NCI-H1417 (cell line): ENCODE results near the gene RMI1.
A peak's percentile ranks its signal among the peaks of the same experiment; 100 is the strongest.
"Not testable (repeated sequence)": the region's sequence is repeated elsewhere in the genome, so short reads cannot be mapped to it uniquely, and the experiment has no call there.

Experiments
- DNase-seq, 3 experiments: peaks; one replicate each; lab custom pipeline; 2025; lab: John Stamatoyannopoulos, UW

RMI1 gene

DNA sequence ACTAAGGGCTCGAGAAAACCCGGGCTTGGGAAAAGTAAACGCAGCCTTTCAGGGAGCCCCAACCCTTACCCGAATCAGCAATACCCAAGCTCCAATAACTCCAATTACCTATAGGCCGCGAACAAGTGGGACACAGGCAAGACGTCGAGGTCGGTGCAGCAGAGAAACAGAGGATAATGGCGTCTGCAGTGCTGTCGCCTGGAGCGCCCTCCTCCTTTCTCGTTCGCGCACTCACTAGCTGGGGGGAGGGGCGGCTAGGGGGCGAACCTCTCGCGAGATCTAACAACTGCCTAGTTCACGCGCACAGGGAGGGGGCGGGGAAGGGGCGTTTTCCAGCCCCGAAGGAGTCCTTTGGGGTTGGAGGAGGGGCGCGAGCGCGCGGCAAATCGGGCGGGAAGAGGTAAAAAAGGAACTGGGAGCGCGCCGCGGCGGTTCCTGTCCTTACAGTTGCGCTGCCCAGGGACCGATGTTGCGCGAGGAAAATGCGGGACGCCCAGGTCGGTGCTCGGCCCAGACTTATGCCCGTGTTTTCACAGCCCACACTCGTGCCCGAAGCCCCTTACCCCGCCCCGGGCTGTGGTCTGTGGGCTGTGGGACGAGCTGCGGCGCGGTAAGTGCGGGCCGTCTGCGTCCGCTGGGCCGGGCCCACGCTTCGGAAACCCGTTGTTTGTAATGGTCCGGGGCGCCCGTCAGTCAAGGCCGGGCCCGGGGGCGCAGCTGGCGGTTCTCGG is at the start of gene RMI1:
Gene RMI1, plus strand, starts transcription at position 411 of the 731 bp plus-strand sequence. CDS start 20,182 bp downstream, outside the sequence.
- peak; percentile 97 to 100 (median 100) for DNase-seq

DNA sequence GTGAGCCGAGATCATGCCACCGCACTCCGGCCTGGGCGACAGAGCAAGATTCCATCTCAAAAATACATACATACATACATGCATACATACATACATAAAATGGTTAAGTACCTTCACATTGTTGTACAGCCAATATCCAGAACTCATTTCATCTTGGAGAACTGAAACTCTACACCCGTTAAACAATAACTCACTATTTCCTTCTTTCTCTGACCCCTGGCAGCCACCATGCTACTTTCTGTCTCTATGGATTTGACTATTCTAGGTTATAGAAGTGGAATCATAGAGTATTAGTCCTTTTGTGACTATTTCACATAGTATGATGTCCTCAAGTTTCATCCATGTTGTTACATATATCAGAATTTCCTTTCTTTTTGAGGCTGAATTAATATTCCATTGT is 49.7 kb upstream of the RMI1 start:
- no peak for DNase-seq

DNA sequence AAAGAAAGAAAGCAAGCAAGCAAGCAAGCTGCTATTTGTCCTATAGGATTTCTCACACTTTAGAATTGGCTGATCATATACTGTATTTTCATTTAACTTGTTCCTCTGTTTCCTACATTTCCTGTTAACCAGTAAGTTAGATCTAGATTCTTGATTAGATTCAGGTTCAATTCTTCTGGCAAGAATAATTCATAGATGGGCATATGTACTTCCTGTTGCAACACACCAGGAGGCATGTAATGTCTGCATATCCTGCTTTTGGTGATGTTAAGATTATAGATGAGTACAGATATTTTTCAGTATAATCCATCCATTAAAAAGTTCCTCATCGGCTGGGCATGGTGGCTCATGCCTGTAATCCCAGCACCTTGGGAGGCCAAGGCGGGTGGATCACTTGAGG is 48.6 kb upstream of the RMI1 start:
- no peak for DNase-seq

DNA sequence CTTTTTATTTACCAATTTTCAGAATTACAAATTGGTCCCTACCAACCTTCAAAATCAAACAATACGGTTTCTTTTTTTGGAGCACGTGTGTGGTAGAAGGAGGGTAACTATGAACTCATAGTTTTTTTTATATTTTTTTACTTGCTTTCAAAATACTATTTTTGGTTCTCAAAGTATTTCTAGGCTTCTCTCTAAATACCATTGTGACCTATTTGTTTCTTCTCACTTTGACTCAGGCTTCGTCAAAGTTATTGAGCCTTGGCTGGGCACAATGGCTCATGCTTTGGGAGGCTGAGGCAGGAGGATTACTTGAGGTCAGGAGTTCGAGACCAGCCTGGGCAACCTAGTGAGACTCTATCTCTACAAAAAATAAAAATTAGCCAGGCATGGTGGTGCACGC is 47.8 kb upstream of the RMI1 start:
- no peak for DNase-seq

DNA sequence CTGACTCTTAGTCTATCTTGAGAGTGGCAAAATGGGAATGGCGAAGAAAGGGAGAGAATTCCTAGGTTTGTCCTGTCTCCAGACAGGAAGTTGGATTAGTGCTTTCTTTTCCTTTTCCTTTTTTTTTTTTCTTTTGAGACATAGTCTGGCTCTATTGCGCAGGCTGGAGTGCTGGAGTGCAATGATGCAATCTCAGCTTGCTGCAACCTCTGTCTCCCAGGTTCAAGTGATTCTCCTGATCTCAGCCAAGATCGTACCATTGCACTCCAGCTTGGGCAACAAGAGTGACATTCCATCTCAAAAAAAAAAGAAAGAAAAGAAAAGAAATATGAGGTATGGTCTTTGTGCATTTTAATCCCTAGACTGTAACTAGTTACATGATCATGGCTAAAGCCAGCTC is 46.8 kb upstream of the RMI1 start:
- DNase-seq, result no peak

DNA sequence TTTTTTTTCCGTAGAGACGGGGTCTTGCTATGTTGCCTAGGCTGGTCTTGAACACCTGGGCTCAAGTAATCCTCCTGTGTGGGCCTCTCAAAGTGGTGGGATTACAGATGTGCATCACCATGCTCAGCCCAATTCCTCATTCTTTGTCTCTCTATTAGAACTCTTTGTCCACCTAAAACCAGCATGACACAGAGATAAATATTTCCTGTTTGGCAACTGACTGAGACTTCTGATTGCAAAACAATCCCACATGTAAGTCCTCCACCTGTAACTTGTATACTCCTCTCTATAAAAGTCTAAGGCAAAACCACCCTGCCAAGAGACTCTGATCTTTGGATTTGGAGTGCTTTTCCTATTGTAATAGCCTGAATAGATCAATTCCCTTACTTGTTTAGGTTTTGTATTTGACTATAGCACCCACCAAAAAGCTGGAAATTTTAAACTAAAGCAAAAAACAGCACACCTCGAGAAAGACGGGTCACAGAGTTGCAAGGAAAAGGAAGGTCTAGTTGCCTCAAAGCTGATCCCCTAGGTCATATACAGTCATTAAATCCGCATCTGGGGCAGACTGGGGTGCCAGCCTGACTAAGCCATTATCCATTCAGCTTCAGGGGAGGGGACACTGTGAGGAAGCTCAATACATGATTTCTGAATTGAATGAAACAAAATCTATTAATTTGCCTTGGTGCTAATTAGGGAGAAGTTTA is 45.9 kb upstream of the RMI1 start:
- DNase-seq, result peak in 1 of 3 experiments; percentile 14

DNA sequence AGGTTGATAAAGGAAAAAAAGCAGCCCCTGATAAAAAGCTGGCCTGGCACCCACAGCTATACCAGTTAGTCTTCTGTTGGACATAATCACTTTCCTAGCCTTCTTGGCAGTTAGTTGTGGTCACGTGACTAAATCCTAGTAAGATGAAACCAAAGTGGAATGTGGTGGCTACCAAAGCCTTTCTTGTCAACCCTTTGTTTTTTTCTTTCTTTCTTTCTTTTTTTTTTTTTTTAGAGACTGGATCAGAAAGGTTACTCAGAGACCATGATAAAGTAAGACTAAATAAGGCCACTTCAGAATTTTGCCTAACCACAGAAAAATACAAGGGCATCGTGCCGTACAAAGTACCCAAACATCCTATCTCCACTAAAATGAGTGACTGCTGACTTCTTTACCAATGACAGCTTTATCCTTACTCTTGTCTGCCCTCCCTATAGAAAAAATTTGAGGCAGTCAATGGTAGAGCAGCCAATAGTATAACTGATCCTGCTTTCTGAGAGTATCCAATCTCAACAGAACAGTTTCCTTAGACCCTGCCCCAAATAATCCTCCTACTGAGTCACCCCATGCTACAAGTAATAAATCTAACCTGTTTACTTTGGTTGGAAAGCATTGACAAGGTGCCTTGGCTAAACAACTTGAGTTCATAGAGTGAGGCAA is 45.2 kb upstream of the RMI1 start:
- peak in 1 of 3 experiments; percentile 18 for DNase-seq

DNA sequence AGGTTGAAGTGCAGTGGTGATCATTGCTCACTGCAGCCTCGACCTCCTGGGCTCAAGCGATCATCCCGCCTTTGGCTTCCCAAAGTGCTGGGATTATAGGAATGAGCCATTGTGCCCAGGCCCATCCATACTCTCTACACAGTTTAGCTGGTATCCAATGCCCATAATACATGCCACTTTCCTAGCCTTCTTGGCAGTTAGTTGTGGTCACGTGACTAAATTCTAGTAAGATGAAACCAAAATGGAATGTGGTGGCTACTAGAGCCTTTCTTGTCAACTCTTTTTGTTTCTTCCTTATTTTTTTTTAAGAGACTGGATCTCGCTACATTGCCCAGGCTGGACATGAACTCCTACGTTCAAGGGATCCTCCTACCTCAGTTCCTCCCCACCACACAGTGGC is 44.1 kb upstream of the RMI1 start:
- DNase-seq, result no peak

DNA sequence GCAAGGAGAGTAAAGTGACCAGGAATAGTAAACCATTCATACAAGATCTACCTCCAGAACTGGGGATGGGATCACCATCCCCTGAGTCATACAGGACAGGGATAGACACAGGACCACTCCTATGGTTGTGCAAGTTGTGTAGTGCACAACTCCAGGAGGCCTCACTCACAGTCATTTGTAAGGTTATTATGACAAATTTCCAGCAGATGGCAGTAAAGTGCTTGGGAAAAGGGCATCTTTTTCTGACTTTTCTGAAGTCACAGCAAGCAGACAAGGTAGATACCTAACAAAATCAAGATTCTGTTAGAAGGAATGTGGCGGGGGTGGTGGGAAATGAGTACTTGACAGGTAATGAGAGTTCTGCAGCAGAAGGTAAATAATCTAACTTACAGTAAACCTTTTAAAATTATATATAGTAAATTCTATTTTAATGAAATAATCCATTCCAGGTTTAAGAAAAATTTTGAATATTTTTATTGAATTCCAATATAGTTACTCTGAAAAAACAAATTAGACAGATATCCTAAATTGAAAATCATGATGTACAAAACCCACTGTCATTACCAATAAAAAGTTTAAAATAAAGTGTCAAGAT is 42.6 kb upstream of the RMI1 start:
- peak; percentile 62 to 87 (median 72) for DNase-seq

DNA sequence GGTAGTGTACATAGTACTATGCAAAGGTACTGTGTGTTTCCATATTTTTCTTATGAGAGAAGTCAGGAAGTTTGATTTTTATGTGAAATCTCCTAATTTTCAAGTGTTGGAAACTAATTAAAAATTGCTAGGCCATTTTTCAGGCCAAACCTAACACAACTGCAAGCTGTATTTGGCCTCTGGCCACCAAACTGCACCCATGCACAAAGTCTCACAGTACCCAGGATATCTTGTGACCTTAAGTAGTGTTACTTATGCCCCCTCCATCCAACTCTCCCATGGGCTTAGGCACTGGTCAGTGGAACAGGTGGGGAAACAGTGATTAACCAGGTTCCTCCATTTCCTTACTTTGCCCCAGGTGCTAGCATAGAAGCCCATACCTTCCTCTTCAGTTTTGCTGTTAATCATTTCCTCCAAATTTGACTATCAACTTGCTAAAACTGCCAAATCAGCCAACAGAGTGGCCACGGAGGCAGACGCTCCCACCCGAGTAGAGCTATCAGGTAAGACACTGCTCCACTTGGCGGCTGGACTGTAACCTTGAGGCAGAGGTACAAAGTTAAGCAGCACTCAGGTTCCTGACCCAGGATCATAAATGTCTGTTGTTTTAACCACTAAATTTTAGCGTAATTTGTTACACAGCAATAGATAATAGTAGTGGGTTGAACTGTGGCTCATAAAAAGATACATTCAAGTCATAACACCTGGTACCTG is 39.9 kb upstream of the RMI1 start:
- no peak for DNase-seq

DNA sequence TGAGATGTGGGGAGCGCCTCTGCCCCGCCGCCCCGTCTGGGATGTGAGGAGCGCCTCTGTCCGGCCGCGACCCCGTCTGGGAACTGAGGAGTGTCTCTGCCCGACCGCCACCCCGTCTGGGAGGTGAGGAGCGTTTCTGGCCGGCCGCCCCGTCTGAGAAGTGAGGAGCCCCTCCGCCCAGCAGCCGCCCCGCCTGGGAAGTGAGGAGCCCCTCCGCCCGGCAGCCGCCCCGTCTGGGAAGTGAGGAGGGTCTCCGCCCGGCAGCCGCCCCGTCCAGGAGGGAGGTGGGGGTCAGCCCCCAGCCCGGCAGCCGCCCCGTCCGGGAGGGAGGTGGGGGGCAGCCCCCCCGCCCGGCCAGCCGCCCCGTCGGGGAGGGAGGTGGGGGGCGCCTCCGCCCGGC is 32.5 kb upstream of the RMI1 start:
- DNase-seq, result not testable (repeated sequence)

DNA sequence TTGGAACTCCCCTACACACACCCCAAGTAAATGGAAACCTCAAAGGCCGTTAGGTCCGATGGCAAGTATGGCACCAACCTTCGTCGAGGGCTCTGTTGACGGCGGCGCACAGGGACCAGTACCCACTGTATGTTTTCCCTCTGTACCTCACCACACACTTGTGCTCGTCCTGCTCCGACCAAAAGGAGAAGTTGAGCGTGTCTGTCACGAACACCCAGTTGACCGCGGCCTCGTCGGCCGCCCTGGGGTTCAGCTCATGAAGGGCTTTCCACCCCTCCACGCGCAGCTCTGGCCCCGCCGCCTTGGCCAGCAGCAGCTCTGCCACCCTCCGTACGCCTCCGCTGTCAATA is 24.5 kb upstream of the RMI1 start:
- DNase-seq, result peak in 1 of 3 experiments; percentile 84

DNA sequence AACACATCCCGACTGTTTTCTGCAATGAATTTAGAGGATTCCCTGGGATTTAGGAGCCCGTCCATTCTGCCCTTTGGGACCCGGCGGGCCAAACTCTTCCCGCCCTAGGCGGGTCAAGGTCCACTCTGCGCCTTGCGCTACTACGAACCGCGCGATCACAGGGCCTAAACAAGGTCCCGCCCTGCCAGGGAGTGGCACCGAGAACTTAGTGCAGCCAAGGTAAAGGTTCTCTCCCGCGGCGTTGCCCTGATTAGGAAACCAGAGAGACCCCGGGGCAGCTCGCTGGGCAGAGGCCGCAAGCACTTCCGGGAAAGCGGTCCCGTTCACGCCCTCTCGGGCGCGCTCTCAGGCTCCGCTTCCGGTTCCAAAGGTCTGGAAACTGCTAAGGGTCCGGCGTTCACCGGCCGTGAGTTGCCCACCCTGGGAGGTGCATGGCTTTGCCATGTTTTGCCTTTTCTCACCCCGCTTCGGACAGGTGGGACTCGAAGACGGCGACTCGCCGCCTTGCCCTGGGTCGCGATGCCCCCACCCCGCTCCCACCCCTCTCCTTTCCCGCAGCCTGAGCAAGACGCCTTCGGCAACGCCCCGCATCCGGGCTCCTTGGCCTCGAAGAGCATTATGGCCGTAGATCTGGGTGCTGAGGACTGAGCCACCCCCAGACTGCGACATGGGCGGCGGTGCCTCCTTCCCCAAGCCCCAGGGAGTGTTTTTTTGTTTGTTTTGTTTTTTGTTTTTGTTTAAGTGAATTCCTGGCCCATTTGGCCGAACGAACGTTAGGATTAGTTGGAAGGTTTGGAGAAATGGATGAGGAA is 24.0 kb upstream of the RMI1 start:
- DNase-seq, result peak in 2 of 3 experiments; percentile 92

DNA sequence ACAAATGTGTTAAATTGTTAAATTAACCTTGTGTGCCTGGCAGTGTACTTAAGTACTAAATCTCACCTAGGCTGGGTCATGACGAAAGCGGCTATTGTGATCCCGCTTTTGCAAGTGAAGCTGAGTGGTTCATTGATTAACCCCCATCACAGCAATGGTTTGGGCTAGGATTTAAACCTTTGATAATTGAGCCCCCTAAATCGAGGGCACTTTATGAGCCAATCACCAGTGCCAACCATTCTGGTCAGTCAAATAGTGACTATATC is 23.4 kb upstream of the RMI1 start:
- no peak for DNase-seq

DNA sequence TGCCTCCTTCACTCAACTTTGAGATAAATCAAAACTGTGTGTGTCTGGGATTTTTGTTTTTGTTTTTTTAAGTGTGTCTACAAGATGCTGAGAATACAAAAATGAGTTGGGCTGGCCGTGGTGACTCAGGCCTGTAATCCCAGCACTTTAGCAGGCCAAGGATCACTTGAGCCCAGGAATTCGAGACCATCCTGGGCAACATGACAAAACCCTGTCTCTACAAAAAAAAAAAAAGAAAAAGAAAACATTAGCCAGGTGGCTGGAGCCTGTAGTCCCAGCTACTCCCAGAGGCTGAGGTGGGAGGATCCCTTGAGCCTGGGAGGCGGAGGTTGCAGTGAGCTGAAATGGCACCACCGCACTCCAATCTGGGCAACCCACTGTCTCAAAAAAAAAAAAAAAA is 21.5 kb upstream of the RMI1 start:
- no peak for DNase-seq

DNA sequence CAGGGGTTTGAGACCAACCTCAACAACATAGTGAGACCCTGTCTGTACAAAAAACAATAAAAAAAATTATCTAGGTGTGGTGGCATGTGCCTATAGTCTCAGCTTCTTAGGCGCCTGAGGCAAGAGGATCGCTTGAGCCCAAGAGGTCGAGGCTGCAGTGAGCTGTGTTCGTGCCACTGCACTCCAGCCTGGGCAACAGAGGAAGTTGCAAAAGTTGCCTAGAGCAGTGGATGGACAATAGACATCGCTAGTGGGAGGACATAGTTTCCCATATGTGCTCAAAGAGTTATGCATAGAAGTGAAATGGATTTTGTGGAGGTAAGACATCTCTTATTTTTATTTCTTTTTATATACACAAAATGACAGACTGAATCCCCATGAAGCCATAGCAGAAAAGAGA is 19.6 kb upstream of the RMI1 start:
- DNase-seq, result no peak

DNA sequence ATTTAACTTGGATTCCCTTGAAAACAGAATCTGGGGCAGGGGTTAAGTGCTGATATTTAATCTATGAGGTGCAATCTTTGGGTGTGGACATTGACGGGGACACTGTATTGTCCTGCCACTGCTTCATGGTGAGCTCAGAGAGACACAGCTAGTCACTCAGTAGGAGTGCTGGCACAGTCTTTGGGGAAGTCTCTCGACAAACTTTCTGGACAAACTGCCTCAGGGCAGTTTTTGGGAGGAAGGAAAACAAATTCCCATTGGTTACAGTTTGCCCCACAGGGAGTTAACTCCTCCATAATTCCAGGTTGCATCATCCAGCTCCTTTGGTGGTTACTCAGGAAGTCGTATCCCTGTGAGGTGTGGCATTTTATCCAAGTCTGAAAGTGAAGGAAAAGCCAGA is 18.4 kb upstream of the RMI1 start:
- DNase-seq, result no peak

DNA sequence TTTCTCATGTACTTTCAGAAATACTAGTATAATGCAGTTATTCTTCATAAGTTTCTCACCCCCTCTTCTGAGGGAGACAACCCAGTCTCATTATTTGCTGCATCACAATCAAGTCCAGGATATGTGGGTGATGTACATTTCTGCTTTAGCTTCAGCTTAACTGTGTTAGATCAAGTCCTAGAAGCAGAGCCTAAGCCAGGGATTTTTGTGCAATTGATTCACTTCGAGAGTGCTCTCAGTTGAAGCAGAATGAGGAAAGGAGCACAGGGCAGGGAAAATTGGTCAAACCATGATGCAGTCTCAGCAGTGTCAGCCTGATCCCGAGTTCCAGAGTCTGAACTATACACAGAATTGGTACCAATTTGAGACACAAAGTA is 15.6 kb upstream of the RMI1 start:
- peak in 1 of 3 experiments; percentile 44 for DNase-seq

DNA sequence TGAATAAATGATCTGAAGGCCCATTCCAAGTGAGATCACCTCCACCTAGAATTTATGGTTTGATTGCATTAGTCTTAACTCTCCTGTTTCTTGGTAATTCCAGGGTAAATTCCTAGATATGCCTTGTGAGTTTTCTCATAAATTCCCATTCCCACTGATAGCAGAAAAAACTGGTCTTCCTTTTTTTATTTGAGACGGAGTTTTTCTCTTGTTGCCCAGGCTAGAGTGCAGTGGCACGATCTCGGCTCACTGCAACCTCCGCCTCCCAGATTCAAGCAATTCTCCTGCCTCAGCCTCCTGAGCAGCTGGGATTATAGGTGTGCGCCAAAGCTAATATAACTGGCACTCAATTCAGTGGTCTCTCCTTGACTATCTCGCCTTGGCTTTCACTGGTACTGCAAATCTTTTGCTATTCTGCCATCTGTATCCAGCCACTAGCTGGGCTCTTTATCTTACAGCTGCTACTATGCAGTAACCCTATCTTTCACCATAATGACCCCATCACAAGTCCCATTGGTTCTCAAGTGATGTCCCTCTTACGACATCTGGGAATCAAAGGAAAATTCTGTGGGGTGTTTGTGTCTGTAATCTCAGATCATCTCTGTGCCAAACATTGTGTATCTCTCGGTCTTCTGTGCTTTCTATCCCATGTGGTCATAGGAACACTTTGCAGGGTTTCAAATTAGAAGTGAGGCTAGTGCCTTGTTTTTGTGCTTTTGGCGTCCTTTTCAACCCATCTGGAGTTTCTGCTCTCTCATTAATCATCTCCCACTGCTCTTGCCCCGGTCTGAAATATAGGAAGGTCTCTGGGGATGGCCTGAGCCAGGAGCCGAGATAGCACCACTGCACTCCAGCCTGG is 15.0 kb upstream of the RMI1 start:
- peak in 2 of 3 experiments; percentile 35 to 51 for DNase-seq

DNA sequence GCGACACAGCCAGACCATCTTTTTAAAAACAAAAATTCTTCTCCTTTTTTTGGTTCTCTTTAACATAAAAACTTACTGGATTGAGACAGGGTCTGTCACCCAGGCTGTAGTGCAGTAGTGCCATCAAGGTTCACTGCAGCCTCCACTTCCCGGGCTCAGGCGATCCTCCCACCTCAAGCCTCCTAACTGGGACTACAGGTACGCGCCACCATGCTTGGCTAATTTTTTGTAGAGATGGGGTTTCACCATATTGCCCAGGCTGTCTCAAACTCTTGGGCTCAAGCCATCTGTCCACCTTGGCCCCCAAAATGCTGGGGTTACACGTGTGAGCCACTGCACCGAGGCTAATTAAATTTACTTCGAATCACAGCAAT is 14.4 kb upstream of the RMI1 start:
- no peak for DNase-seq

DNA sequence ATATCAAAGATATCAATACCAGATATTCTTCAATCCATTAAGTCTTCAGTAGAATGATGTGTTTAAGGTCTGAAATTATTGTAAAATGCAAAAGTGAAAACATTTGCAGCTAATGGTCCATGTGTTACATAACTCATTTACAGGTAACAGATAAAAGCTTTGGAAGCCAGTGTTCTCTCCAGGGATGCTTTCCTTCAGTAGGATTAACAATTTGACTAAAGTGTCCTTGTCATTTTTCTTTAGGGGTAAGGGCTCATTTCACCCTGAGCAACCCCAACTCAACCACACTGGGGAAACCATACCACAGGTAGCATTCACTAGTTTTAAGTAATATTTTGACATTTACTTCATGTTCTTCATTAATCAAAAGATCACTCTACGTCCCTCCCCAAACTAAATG is 13.5 kb upstream of the RMI1 start:
- peak in 1 of 3 experiments; percentile 36 for DNase-seq
